ENCODE results near the gene NHEJ1. TPM values are rescaled to one million over a fixed set of nuclear protein-coding genes. Genes with fewer than 3 reads are reported as not detected.

Gene NHEJ1
- total RNA-seq, 1 donor, result 24.2 TPM

- no peak for DNase-seq (ENCODE audit: low read depth)
- no peak overlapping the region for H3K4me3 ChIP-seq (ENCODE audit: low read depth, low read length)
- no peak for TF ChIP-seq CTCF (IDR thresholded peaks at IDR 0.05; ENCODE audit: insufficient read depth, low read depth, low read length)
Measured at GRCh38 chr2:219197388-219197787, 36.8 kb upstream of the NHEJ1 start.

GRCh38 chr2:219186754-219187456 lies 26.3 kb upstream of the NHEJ1 start:
- no peak overlapping the region for H3K4me3 ChIP-seq (ENCODE audit: low read depth, low read length)
- TF ChIP-seq CTCF (IDR thresholded peaks at IDR 0.05; ENCODE audit: insufficient read depth, low read depth, low read length), result no peak
- no peak for DNase-seq (ENCODE audit: low read depth)

GRCh38 chr2:219184121-219184520 lies 23.5 kb upstream of the NHEJ1 start:
- no peak for DNase-seq (ENCODE audit: low read depth)
- H3K4me3 ChIP-seq (ENCODE audit: low read depth, low read length), result no peak overlapping the region
- TF ChIP-seq CTCF (IDR thresholded peaks at IDR 0.05; ENCODE audit: insufficient read depth, low read depth, low read length), result no peak

GRCh38 chr2:219183151-219183772 lies 22.6 kb upstream of the NHEJ1 start:
- H3K4me3 ChIP-seq (ENCODE audit: low read depth, low read length), result no peak overlapping the region
- no peak for DNase-seq (ENCODE audit: low read depth)
- no peak for TF ChIP-seq CTCF (IDR thresholded peaks at IDR 0.05; ENCODE audit: insufficient read depth, low read depth, low read length)

- no peak overlapping the region for H3K4me3 ChIP-seq (ENCODE audit: low read depth, low read length)
- no peak for DNase-seq (ENCODE audit: low read depth)
- TF ChIP-seq CTCF (IDR thresholded peaks at IDR 0.05; ENCODE audit: insufficient read depth, low read depth, low read length), result no peak
Measured at GRCh38 chr2:219182331-219183150, 21.9 kb upstream of the NHEJ1 start.

- no peak for TF ChIP-seq CTCF (IDR thresholded peaks at IDR 0.05; ENCODE audit: insufficient read depth, low read depth, low read length)
- no peak overlapping the region for H3K4me3 ChIP-seq (ENCODE audit: low read depth, low read length)
- no peak for DNase-seq (ENCODE audit: low read depth)
Measured at GRCh38 chr2:219181531-219181930, 20.9 kb upstream of the NHEJ1 start.

Data from fibroblast of villous mesenchyme (primary cell).